GM12878 (cell line): ENCODE data around the gene TTLL11. TPM values are rescaled to one million over a fixed set of nuclear protein-coding genes. Genes with fewer than 3 reads are reported as not detected.

Experiments used
- ATAC-seq: fragments of 200-7000 bp; cut with Tn5 transposase; 3 replicates; pipeline ENCODE4 v1.9.1; 2020; ENCODE audit warnings: mild to moderate bottlenecking, moderate library complexity
- BruUV-seq: library from RNA; stranded (reverse); fragments of 400-500 nt; replicated peaks from 2 replicates; lab custom pipeline; 2021; lab: Mats Ljungman, UMichigan
- CTCF ChIA-PET: fragments of 300-600 bp; sonication (Branson Sonifier 250); formaldehyde crosslinking; extraction: SDS; loops from one replicate; lab custom pipeline; 2021; ENCODE audit warnings: inconsistent platforms; lab: Yijun Ruan, JAX
- POLR2A ChIA-PET: fragments of 350-600 bp; formaldehyde crosslinking; extraction: SDS; loops from one replicate; lab custom pipeline; 2021; ENCODE audit warnings: inconsistent platforms; lab: Charles Lee
- RAD21 ChIA-PET: fragments of 300-600 bp; sonication (Branson Sonifier 250); formaldehyde crosslinking; loops from one replicate; lab custom pipeline; 2023; ENCODE audit warnings: antibody characterized with exemption; ENCODE audit not compliant: unreplicated experiment; lab: Charles Lee
- SMC1A ChIA-PET: fragments of 300-600 bp; sonication (Branson Sonifier 250); formaldehyde crosslinking; loops from one replicate; lab custom pipeline; 2023; ENCODE audit not compliant: unreplicated experiment, uncharacterized antibody; lab: Charles Lee
- DNase-seq: peaks from one replicate; pipeline ENCODE4 v3.0.0-alpha.2; 2011; ENCODE audit warnings: low read depth, low spot score
- FAIRE-seq: peaks from 3 replicates; lab custom pipeline; 2011; peaks lifted over from hg19 to GRCh38; lab: Jason Lieb, UNC
- H2AFZ ChIP-seq: 2 replicates; pipeline ENCODE4 v1.6.0; 2011; ENCODE audit warnings: low read depth, low read length, control low read depth; ENCODE audit not compliant: control insufficient read depth
- H3K27ac ChIP-seq: 2 replicates; pipeline ENCODE4 v1.5.1; 2011; ENCODE audit warnings: control low read depth; ENCODE audit not compliant: control insufficient read depth, insufficient read depth
- H3K27me3 ChIP-seq, 2 experiments: replicated peaks in 1 of 2; 2 replicates each; pipeline versions ENCODE4 v1.6.0 to v1.6.1; 2011; ENCODE audit warnings: low read length in 1 of 2; ENCODE audit not compliant: control insufficient read depth in 2 of 2, insufficient read depth in 2 of 2
- H3K36me3 ChIP-seq, 2 experiments: 2 replicates each; pipeline ENCODE4 v1.5.1; 2011; ENCODE audit warnings: low read length in 1 of 2; ENCODE audit not compliant: control insufficient read depth in 2 of 2, insufficient read depth in 2 of 2
- H3K4me1 ChIP-seq: 2 replicates; pipeline ENCODE4 v1.6.1; 2011; ENCODE audit warnings: mild to moderate bottlenecking, low read length, moderate library complexity, mixed read lengths; ENCODE audit not compliant: control insufficient read depth, insufficient read depth
- H3K4me2 ChIP-seq: 2 replicates; pipeline ENCODE4 v1.6.0; 2011; ENCODE audit warnings: control low read depth; ENCODE audit not compliant: control insufficient read depth, insufficient read depth
- H3K4me3 ChIP-seq: fragments of 200-600 bp; sonication (generic); 2 replicates; pipeline ENCODE4 v1.5.1; 2016
- H3K79me2 ChIP-seq: 2 replicates; pipeline ENCODE4 v1.6.0; 2011; ENCODE audit warnings: low read length; ENCODE audit not compliant: control insufficient read depth, insufficient read depth
- H3K9ac ChIP-seq: 2 replicates; pipeline ENCODE4 v1.8.0; 2011; ENCODE audit warnings: low read length, control low read depth, mixed read lengths; ENCODE audit not compliant: control insufficient read depth, insufficient read depth
- H3K9me3 ChIP-seq: replicated peaks from 3 replicates; pipeline ENCODE4 v1.5.1; 2011; ENCODE audit warnings: mild to moderate bottlenecking, low read length; ENCODE audit not compliant: control insufficient read depth, insufficient read depth
- H4K20me1 ChIP-seq: 2 replicates; pipeline ENCODE4 v1.6.0; 2011; ENCODE audit not compliant: control insufficient read depth, insufficient read depth
- CREM ChIP-seq: IDR thresholded peaks from 2 replicates; pipeline ENCODE4 v1.6.1; 2014; ENCODE audit warnings: antibody characterized with exemption, low read depth
- E2F8 ChIP-seq: fragments of 450-650 bp; IDR thresholded peaks from 2 replicates; pipeline ENCODE4 v1.6.1; 2018; ENCODE audit warnings: mild to moderate bottlenecking, low read depth, moderate library complexity; ENCODE audit not compliant: partially characterized antibody
- EED ChIP-seq: sonication (generic); IDR thresholded peaks from 2 replicates; pipeline ENCODE4 v1.6.1; 2016; ENCODE audit warnings: antibody characterized with exemption, low read depth
- EZH2 ChIP-seq: IDR thresholded peaks from 2 replicates; pipeline ENCODE4 v1.6.1; 2012; ENCODE audit warnings: low read depth, mild to moderate bottlenecking, control low read depth, inconsistent platforms, low read length, borderline replicate concordance; ENCODE audit not compliant: control insufficient read depth
- FOXK2 ChIP-seq: fragments of 450-650 bp; IDR thresholded peaks from 2 replicates; pipeline ENCODE4 v1.6.1; 2017; ENCODE audit warnings: mild to moderate bottlenecking, moderate library complexity
- GABPA ChIP-seq: IDR thresholded peaks from 2 replicates; pipeline ENCODE4 v1.6.1; 2014; ENCODE audit warnings: antibody characterized with exemption, low read depth, mild to moderate bottlenecking, inconsistent platforms
- HDAC2 ChIP-seq: fragments of 200-600 bp; sonication (generic); IDR thresholded peaks from 2 replicates; pipeline ENCODE4 v1.6.1; 2017
- KDM1A ChIP-seq: fragments of 200-600 bp; sonication (generic); IDR thresholded peaks from 2 replicates; pipeline ENCODE4 v1.6.1; 2016; ENCODE audit warnings: borderline replicate concordance
- NBN ChIP-seq: fragments of 450-650 bp; IDR thresholded peaks from 2 replicates; pipeline ENCODE4 v1.6.1; 2016
- NFXL1 ChIP-seq: fragments of 450-650 bp; IDR thresholded peaks from 2 replicates; pipeline ENCODE4 v1.6.1; 2017; ENCODE audit warnings: antibody characterized with exemption, mild to moderate bottlenecking, borderline replicate concordance
- NR2C1 ChIP-seq: fragments of 450-650 bp; IDR thresholded peaks from 2 replicates; pipeline ENCODE4 v1.6.1; 2017; ENCODE audit warnings: antibody characterized with exemption, mild to moderate bottlenecking, moderate library complexity
- PML ChIP-seq: IDR thresholded peaks from 2 replicates; pipeline ENCODE4 v1.6.1; 2012; ENCODE audit warnings: low read length, inconsistent platforms
- RB1 ChIP-seq: fragments of 450-650 bp; formaldehyde crosslinking; IDR thresholded peaks from 2 replicates; pipeline ENCODE4 v1.6.1; 2017; ENCODE audit warnings: mild to moderate bottlenecking, borderline replicate concordance
- STAT3 ChIP-seq: IDR thresholded peaks from 2 replicates; pipeline ENCODE4 v1.6.1; 2011; ENCODE audit warnings: low read depth, low read length, improper control_type of control experiment
- SUPT20H ChIP-seq: IDR thresholded peaks from 2 replicates; pipeline ENCODE4 v1.6.1; 2011; ENCODE audit warnings: low read depth, mild to moderate bottlenecking, low read length, moderate library complexity, borderline replicate concordance; ENCODE audit not compliant: control insufficient read depth
- TCF7 ChIP-seq: IDR thresholded peaks from 2 replicates; pipeline ENCODE4 v1.6.1; 2014; ENCODE audit warnings: antibody characterized with exemption, borderline replicate concordance
- ZNF622 ChIP-seq: fragments of 450-650 bp; IDR thresholded peaks from 2 replicates; pipeline ENCODE4 v1.6.1; 2017; ENCODE audit warnings: mild to moderate bottlenecking, inconsistent platforms
- ZNF687 ChIP-seq: fragments of 450-650 bp; IDR thresholded peaks from 2 replicates; pipeline ENCODE4 v1.6.1; 2017; ENCODE audit warnings: mild to moderate bottlenecking, moderate library complexity
- ZSCAN29 ChIP-seq: fragments of 450-650 bp; IDR thresholded peaks from 2 replicates; pipeline ENCODE4 v1.6.1; 2017; ENCODE audit warnings: mild to moderate bottlenecking, moderate library complexity
- WGBS: methylation state at CpG from one replicate; pipeline ENCODE4 v1.1.6; 2016; ENCODE audit warnings: low lambda C conversion rate; ENCODE audit not compliant: insufficient replicate concordance, insufficient coverage; ENCODE audit errors: missing lambda C conversion rate; 5-methylcytosine and 5-hydroxymethylcytosine counted together
- in situ Hi-C: fragments of 300-500 bp; cut with MboI; formaldehyde crosslinking; loops from 9 replicates; pipeline ENCODE4 v1.14.3; 2018; ENCODE audit warnings: mixed read lengths
- intact Hi-C: fragments of 100-400 bp; cut with micrococcal nuclease; formaldehyde crosslinking; loops from one replicate; pipeline ENCODE4 v1.14.2; 2022; ENCODE audit not compliant: unreplicated experiment
- polyA plus RNA-seq, 11 experiments: library from polyadenylated mRNA; depleted of rRNA in 4 of 11; unstranded in 6 of 11; stranded (reverse) in 5 of 11; fragments of >200 nt; fragmentation: Nextera tagmentation in 4 of 11; fragmentation: Illumina TruSeq in 1 of 11; extraction: Ambion mirVana in 4 of 11; extraction: Trizol in 1 of 11; gene quantifications; 1 replicate in 1 of 11; 2 replicates in 10 of 11; pipeline versions ENCODE4 v1.2.1 to v1.2.3, GENCODE V29; 2011 to 2016; ENCODE audit warnings: inconsistent platforms in 2 of 11, missing spikeins in 2 of 11, low read depth in 1 of 11
- total RNA-seq, 4 experiments: library from RNA; depleted of rRNA in 3 of 4; stranded (reverse); fragments of >200 nt in 3 of 4; fragmentation: Illumina TruSeq in 1 of 4; extraction: Trizol in 1 of 4; gene quantifications; 2 replicates each; pipeline versions ENCODE4 v1.2.1 to v1.2.3, GENCODE V29; 2013 to 2021

Gene TTLL11
- total and polyA plus RNA-seq, 10 of the 15 experiments (the other 5 are each of a cell fraction or from before 2014, with no cell fraction given) = 1.2 to 3.7 (median 2.9) TPM

GRCh38 chr9:121949364-121949763 lies 143.7 kb downstream of the TTLL11 start (continued):
- TF ChIP-seq E2F8 = no peak
- TF ChIP-seq ZNF622 = no peak
- TF ChIP-seq EED = no peak
- no peak for TF ChIP-seq KDM1A

GRCh38 chr9:121947775-121948174 lies 145.3 kb downstream of the TTLL11 start:
- no peak for DNase-seq
- Histone ChIP-seq H3K9ac (no peak overlapping the region), H4K20me1 (no peaks in the 10 kb centered on the region), H3K4me3 (no peak overlapping the region), H2AFZ (no peak overlapping the region), H3K79me2 (no peaks in the 10 kb centered on the region), H3K9me3 (no peaks in the 10 kb centered on the region), H3K36me3 (no peaks in the 10 kb centered on the region), H3K27me3 (peaks cover 2 to 6% of the 10 kb centered on the region in 2 experiments; a peak in 3 of 4 replicates), H3K4me1 (no peaks in the 10 kb centered on the region), H3K27ac (no peak overlapping the region), H3K4me2 (no peak overlapping the region)
- BruUV-seq = no TSS peak
- 46% methylated on average over 4 of the region's 4 CpGs for WGBS
- intact Hi-C loops (no loop called here), in situ Hi-C loops (no loop called here)
- RAD21 ChIA-PET = interaction anchor here (1.5 kb wide), 1 partner anchor 261 kb away, joined by 3 read pairs; no protein-coding TSS in a partner anchor
- no peak for ATAC-seq
- no peak for FAIRE-seq
- CTCF ChIA-PET = no interaction called here
- TF ChIP-seq ZSCAN29 (no peak), STAT3 (no peak), CREM (no peak), NR2C1 (no peak), FOXK2 (no peak), NFXL1 (no peak), EZH2 (no peak), PML (no peak), SUPT20H (no peak), RB1 (no peak), ZNF687 (no peak), GABPA (no peak), TCF7 (no peak), NBN (no peak), HDAC2 (no peak)
- SMC1A ChIA-PET = no interaction called here
- POLR2A ChIA-PET = no interaction called here
